ENCODE measurements around the gene CERCAM. TPM values are rescaled to one million over a fixed set of nuclear protein-coding genes. Genes with fewer than 3 reads are reported as not detected.

Gene CERCAM
- total RNA-seq, 1 experiment from 2014 or later, result 11.3 TPM

DNA sequence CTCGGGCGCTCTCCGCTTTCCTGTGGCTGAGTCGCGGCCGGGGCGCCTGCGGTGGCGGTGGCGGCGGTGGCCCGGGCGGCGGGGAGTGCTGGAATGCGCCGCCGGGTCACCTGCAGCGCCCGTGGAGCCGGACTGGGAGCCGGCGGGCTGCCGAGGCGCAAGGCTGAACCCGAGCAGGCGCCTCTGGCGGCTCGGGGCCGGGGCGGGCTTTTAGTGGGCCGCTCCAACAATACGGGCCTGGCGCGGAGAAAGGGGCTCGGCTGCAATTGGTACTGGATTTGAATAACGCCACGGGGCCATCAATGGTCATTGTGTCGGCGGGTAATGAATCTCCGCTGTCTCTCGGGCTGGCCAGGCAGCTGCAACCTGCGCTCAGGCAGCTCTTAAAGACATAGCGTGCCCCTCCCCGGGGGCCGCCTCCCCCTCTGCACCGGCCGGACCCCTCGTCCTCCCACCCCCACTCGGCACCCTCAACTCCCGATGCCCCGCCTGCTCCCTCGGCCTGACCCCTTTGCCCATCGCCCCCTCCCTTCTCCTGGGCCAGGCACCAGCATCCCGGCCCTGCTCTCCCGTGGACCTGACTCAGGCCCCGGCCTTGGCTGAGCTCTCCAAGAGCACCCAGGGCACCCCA lies 27.4 kb upstream of the CERCAM start:
- no peak for DNase-seq (ENCODE audit: low read depth, low spot score)
- BruUV-seq (replicated peaks), result no TSS peak
- intact Hi-C loops (cut with micrococcal nuclease; ENCODE audit: unreplicated experiment), result no loop called here
- H3K4me1 ChIP-seq (ENCODE audit: control insufficient read depth, insufficient read depth, low read length), result no peaks in the 10 kb centered on the region
- no peak for TF ChIP-seq SIN3A (IDR thresholded peaks at IDR 0.05; ENCODE audit: borderline replicate concordance, insufficient read depth, low read depth, low read length)
- no peak for TF ChIP-seq TCF7L2 (IDR thresholded peaks at IDR 0.05; ENCODE audit: low read depth, low read length)
- TF ChIP-seq POLR2AphosphoS5 (IDR thresholded peaks at IDR 0.05; ENCODE audit: low read depth, low read length), result no peak
- TF ChIP-seq, protein P1, sequence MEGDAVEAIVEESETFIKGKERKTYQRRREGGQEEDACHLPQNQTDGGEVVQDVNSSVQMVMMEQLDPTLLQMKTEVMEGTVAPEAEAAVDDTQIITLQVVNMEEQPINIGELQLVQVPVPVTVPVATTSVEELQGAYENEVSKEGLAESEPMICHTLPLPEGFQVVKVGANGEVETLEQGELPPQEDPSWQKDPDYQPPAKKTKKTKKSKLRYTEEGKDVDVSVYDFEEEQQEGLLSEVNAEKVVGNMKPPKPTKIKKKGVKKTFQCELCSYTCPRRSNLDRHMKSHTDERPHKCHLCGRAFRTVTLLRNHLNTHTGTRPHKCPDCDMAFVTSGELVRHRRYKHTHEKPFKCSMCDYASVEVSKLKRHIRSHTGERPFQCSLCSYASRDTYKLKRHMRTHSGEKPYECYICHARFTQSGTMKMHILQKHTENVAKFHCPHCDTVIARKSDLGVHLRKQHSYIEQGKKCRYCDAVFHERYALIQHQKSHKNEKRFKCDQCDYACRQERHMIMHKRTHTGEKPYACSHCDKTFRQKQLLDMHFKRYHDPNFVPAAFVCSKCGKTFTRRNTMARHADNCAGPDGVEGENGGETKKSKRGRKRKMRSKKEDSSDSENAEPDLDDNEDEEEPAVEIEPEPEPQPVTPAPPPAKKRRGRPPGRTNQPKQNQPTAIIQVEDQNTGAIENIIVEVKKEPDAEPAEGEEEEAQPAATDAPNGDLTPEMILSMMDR (IDR thresholded peaks at IDR 0.05), result no peak
- TF ChIP-seq, protein P2, sequence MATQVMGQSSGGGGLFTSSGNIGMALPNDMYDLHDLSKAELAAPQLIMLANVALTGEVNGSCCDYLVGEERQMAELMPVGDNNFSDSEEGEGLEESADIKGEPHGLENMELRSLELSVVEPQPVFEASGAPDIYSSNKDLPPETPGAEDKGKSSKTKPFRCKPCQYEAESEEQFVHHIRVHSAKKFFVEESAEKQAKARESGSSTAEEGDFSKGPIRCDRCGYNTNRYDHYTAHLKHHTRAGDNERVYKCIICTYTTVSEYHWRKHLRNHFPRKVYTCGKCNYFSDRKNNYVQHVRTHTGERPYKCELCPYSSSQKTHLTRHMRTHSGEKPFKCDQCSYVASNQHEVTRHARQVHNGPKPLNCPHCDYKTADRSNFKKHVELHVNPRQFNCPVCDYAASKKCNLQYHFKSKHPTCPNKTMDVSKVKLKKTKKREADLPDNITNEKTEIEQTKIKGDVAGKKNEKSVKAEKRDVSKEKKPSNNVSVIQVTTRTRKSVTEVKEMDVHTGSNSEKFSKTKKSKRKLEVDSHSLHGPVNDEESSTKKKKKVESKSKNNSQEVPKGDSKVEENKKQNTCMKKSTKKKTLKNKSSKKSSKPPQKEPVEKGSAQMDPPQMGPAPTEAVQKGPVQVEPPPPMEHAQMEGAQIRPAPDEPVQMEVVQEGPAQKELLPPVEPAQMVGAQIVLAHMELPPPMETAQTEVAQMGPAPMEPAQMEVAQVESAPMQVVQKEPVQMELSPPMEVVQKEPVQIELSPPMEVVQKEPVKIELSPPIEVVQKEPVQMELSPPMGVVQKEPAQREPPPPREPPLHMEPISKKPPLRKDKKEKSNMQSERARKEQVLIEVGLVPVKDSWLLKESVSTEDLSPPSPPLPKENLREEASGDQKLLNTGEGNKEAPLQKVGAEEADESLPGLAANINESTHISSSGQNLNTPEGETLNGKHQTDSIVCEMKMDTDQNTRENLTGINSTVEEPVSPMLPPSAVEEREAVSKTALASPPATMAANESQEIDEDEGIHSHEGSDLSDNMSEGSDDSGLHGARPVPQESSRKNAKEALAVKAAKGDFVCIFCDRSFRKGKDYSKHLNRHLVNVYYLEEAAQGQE (IDR thresholded peaks at IDR 0.05; ENCODE audit: insufficient read depth in 1 of 2, low read depth in 2 of 2, low read length in 1 of 2), result no peak
- no peaks in the 10 kb centered on the region for H3K27me3 ChIP-seq (ENCODE audit: control insufficient read depth, insufficient read depth, low read length)
- H3K9me3 ChIP-seq (ENCODE audit: control insufficient read depth, insufficient read depth, low read depth, low read length), result no peaks in the 10 kb centered on the region
- ChIA-PET POLR2A (no interaction called here), CTCF (no interaction called here)
- no peak overlapping the region for H3K4me3 ChIP-seq (ENCODE audit: low read depth in 2 of 2, low read length in 2 of 2)
- H3K36me3 ChIP-seq (ENCODE audit: control insufficient read depth, insufficient read depth, low read length), result no peaks in the 10 kb centered on the region
- H3K27ac ChIP-seq (ENCODE audit: low read length), result no peak overlapping the region
- in situ Hi-C loops (cut with HindIII; ENCODE audit: low pct_unique_long_range_greater_than_20kb, low sequenced_read_pairs), result no loop called here
- ATAC-seq, result 0 out of 2 replicates have a peak, but pooled peaks have one; percentile 22

DNA sequence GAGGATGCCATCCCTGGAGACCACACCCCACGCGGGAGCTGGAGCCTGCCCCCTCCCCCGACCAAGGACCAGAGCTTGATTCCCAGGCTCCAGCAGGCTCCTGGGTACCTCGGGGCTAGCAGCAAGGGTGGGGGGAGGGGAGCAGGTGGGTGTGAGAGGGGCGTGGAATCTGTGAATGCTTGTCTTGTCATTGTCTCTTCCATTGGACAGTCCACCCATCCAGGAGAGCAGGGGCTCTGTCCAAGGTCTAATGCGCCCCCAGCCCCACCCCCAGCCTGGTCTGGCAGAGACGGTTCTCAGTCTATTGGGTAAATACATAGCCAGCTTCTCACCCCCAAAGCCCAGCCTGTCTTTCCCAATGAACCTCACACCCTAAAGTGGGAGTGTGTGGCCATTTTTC lies 26.7 kb upstream of the CERCAM start:
- ATAC-seq, result no peak
- BruUV-seq (replicated peaks), result no TSS peak
- Histone ChIP-seq H3K4me3 (ENCODE audit: low read depth in 2 of 2, low read length in 2 of 2) (no peak overlapping the region), H3K36me3 (ENCODE audit: control insufficient read depth, insufficient read depth, low read length) (no peaks in the 10 kb centered on the region), H3K9me3 (ENCODE audit: control insufficient read depth, insufficient read depth, low read depth, low read length) (no peaks in the 10 kb centered on the region), H3K27me3 (ENCODE audit: control insufficient read depth, insufficient read depth, low read length) (no peaks in the 10 kb centered on the region), H3K4me1 (ENCODE audit: control insufficient read depth, insufficient read depth, low read length) (no peaks in the 10 kb centered on the region), H3K27ac (ENCODE audit: low read length) (no peak overlapping the region)
- CTCF ChIA-PET, result no interaction called here
- no peak for DNase-seq (ENCODE audit: low read depth, low spot score)
- in situ Hi-C loops (cut with HindIII; ENCODE audit: low pct_unique_long_range_greater_than_20kb, low sequenced_read_pairs) (no loop called here), intact Hi-C loops (cut with micrococcal nuclease; ENCODE audit: unreplicated experiment) (no loop called here)
- TF ChIP-seq SIN3A (IDR thresholded peaks at IDR 0.05; ENCODE audit: borderline replicate concordance, insufficient read depth, low read depth, low read length) (no peak), TCF7L2 (IDR thresholded peaks at IDR 0.05; ENCODE audit: low read depth, low read length) (no peak), POLR2AphosphoS5 (IDR thresholded peaks at IDR 0.05; ENCODE audit: low read depth, low read length) (no peak)
- TF ChIP-seq, protein P2 (IDR thresholded peaks at IDR 0.05; ENCODE audit: insufficient read depth in 1 of 2, low read depth in 2 of 2, low read length in 1 of 2), result no peak
- TF ChIP-seq, protein P1 (IDR thresholded peaks at IDR 0.05), result no peak
- POLR2A ChIA-PET, result no interaction called here
